Glomerular visceral epithelial cell (primary cell): ENCODE data around the gene BAZ1B.
A peak's percentile ranks its signal among the peaks of the same experiment; 100 is the strongest.
"Not testable (repeated sequence)": the region's sequence is repeated elsewhere in the genome, so short reads cannot be mapped to it uniquely, and the experiment has no call there.

Source experiments
- DNase-seq: peaks from one replicate; pipeline ENCODE4 v3.0.0-alpha.2; 2016; ENCODE audit errors: extremely low spot score

Gene BAZ1B

GRCh38 chr7:73522105-73522872 is at the start of gene BAZ1B:
Gene BAZ1B (minus strand): TSS chr7:73522293. CDS start chr7:73521933, 360 bp downstream.
- peak; percentile 98 for DNase-seq

DNA sequence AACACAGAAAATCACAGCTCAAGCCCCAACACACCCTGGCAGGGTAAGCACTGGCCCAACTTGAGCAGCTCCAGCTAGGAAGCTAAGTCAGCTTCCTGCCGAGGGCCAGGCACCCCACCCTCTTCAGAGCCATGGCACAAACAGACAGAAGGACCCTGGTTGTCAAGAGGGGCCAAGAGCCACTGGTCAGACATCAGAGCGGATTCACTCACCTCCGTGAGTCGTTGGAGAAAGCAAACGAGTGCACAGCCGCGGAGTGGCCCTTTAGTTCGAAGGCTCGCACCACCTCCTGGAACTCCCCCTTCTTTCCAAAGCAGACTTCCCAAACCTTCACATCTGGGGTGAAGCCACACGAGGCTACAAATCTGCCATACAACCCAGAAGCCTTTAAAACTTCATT is 48.9 kb upstream of the BAZ1B start:
- no peak for DNase-seq

- DNase-seq, result no peak
These were observed 48.4 kb upstream of the BAZ1B start for GRCh38 chr7:73570521-73570920.

- no peak for DNase-seq
These were observed 47.0 kb upstream of the BAZ1B start for GRCh38 chr7:73569042-73569608.

DNA sequence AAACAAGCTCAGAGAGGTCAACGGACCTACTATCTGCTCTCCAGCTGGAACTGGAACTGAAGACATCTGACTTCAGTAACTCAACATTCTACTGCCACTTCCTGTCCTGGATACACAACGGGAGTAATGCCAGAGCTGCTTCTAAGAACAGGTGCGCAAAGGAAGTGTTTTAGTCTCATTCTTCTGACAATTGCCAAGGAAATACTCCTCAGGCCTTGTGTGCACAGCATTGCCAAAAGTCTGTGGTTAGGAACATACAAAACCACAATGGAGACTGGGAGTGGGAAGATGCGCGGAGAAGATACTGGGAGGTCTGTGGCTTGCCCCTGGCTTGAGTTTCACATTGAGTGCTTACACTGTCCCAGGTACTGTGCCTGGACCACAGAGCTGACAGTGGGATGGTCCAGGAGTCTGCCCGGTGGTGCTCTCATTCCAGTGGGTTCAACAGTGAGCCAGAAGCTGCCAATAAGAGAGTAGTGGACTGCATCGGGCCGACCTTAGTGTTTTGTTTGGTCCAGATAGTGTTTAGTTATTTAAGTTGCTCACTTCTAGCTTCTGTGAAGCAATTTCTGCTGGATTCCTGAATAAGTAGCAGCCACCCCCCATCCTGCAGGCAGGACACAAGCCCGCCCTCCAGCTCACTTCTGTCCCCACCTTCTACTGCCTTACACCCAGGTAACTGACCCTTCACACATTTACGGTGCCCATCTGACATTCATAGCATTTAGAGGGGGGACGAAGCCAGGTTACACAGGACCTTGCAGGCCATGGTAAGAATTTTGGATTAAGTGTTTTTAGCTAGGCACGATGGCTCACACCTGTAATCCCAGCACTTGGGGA is 46.0 kb upstream of the BAZ1B start:
- DNase-seq, result peak; percentile 38

DNA sequence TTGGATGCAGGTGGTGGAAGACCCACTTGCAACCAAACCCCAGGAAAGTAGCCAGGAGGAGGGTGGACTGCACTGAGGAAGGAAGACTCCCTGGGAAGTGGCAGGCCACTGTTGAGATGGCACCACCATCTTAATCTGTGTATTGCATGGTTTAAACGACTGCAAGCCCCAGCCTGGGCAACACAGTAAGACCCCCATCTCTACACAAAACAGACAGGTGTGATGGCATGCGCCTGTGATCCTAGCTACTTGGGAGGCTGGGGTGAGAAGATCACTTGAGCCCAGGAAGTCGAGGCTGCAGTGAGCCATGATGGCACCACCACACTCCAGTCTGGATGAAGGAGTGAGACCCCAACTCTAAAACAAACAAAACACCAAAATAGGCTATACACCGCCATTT is 45.0 kb upstream of the BAZ1B start:
- no peak for DNase-seq

- not testable (repeated sequence) for DNase-seq
These were observed 44.3 kb upstream of the BAZ1B start for GRCh38 chr7:73566431-73566830.

DNA sequence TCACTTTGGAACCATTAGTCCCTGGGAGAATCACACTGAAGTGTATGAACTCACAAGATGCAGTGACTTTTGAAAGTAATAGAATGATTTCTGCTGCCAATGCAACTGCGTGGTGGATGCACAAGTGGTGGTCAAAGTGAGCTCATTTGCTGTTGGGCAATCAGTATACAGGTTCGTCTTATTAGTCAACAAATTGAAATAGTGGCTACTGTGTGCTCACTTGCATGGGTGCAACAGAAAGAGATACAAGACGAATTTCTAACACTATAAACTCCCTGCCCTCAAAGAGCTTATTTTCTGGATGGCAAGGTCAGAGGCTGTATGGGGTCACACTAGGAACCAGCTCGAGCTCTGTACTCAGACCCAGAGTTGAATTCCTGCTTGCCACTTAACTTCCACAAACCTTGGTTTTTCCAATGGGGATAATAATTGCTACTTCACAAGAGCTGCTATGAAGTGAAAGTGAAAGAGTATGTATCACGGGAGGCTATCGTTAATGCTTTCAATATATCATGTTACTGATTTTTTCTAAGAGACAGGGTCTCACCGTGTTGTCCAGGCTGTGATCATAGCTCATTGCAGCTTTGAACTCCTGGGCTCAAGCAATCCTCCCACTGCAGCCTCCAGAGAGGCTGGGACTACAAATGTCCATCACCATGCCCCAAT is 43.7 kb upstream of the BAZ1B start:
- DNase-seq, result no peak

DNA sequence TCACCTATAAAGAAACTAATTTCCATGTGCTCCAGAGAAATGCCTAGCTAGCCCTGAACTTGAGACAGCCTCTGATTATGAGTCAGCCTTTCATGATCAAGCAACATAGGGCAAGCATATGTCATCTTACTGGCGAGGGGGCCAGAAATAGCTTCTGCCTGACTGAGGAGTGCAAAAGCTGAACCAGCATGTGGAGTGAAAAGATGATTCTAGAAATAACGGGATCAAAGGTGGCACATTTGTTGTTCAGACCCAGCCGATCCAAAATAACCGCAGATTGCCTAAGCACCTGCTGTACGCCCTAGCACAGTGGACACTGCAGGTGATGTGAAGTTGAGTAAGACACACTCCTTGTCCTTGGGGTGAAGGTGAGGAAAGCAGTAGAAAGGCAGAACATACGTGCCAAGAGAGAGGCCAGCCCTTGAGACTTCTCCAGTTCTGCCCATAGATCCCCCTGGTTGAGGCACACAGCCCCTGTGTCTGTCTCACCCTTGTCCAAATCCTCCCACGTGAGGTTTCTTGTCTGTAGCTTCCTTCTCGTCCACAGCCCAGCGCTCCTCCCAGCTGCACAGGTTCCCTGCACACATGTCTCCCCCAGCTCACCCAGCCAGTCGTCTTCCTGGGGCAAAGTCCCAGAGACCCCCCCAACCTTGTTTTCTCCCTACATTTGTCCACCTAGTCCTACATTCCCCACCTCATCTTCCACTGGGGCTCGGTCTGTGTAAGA is 38.2 kb upstream of the BAZ1B start:
- peak; percentile 60 for DNase-seq

DNA sequence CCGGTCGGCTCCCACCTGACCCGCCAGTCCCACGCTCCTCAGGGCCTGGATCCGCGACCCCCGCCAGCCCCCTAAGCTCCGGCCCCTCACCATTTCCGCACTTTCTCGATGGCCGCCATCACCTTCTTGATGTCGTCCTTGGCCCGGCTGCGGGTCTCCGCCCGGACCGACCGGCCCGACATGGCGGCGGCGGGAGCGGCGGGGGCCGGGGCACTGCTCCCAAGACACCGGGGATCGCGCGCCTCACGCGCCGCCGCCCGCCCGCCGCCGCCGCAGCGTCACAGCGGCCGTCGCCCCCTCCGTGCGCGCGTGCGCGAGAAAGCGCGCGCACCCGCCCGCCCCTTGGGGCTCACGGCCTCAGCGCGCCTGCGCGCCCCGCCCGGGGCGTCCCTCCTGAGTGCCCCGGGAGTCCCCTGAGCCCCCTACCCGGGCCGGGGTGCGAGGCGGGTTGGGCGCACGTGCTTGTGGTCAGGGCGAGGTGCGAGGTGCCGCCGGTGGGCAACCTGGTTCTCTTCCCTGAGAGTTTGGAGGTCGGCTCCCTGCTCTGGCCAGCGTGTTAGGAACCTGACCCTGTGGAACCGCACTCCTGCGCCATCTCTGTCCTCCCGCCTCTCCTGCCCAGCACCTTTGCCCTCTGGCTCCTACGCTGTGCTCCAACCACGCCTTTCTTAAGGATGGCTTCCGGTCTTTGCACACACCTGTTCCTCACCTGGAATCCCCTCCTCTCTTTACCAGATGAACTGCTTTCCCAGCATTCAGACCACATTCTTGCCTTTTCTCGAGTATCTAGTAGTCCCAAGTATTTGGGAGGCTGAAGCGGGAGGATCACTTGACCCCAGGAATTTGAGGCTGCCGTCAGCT is 35.5 kb upstream of the BAZ1B start, which contains the start of gene BCL7B:
Gene BCL7B (minus strand): TSS at position 294 of the 861 bp plus-strand sequence. CDS start 112 bp downstream, at position 182.
- DNase-seq, result peak; percentile 76

GRCh38 chr7:73557108-73557396 is 35.0 kb upstream of the BAZ1B start:
- peak; percentile 95 for DNase-seq

GRCh38 chr7:73556208-73557107 is 34.4 kb upstream of the BAZ1B start:
- DNase-seq, result no peak

DNA sequence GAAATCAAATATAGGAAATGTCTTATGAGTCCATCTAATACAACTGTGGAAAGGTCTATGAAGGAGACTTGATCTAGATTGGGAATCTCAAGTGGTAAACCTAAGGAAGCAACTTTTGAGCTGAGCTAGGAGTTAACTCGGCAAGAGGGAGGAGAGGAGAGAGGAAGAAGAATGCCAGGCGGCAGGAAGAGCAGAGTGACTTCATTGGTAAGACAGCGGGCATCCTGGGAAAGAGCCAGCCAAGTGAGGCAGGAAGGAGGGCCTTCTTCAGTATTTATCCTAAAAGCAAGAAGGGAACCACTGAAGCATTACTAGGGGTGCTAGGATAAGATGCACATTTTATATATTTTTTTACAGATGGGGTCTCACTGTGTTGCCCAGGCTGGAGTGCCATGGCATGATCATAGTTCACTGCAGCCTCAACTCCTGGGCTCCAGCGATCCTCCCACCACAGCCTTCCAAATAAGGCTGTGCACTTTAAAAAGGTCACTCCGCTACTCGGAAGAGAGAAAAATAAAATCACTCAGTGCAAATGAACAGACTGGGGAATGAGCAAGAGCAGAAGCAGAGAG is 33.4 kb upstream of the BAZ1B start:
- DNase-seq, result peak; percentile 46

DNA sequence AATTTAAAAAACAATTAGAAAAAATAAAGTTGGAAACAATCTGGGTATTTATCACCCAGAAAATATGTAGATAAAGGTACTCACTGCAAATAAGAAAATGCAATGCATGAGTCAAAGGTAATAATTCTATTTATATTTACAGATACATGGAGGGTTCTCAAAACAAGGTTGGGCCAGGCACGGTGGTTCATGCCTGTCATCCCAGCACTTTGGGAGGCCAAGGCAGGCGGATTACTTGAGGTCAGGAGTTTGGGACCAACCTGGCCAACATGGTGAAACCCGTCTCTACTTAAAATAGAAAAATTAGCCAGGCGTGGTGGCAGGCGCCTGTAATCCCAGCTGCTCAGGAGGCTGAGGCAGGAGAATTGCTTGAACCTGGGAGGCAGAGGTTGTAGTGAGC is 28.0 kb upstream of the BAZ1B start:
- not testable (repeated sequence) for DNase-seq

GRCh38 chr7:73549176-73549575 is 27.1 kb upstream of the BAZ1B start:
- DNase-seq, result no peak

DNA sequence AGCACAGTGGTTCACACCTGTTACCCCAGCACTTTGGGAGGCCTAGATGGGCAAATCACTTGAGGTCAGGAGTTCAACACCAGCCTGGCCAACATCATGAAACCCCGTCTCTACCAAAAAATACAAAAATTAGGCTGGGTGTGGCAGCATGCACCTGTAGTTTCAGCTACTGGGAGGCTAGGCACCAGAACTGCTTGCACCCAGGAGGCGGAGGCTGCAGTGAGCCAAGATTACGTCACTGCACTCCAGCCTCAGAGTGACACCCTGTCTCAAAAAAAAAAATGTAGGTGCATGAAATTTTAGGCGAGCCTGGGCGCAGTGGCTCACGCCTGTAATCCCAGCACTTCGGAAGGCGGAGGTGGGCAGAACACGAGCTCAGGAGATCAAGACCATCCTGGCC is 25.7 kb upstream of the BAZ1B start:
- no peak for DNase-seq

DNA sequence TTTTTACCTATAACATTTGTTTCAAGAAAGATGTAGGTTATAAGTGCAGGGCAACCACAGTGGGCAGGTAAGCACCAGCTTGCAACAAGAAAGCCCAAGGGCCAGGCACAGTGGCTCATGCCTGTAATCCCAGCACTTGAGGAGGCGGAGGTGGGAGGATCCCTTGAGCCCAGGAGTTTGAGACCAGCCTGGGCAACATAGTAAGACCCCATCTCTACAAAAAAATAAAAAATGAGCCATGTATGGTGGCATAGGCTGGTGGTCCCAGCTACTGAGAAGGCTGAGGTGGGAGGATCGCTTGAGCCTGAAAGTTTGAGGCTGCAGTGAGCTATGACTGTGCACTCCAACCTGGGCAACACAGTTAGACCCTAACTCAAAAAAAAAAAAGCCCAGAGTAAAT is 22.6 kb upstream of the BAZ1B start:
- DNase-seq, result no peak

DNA sequence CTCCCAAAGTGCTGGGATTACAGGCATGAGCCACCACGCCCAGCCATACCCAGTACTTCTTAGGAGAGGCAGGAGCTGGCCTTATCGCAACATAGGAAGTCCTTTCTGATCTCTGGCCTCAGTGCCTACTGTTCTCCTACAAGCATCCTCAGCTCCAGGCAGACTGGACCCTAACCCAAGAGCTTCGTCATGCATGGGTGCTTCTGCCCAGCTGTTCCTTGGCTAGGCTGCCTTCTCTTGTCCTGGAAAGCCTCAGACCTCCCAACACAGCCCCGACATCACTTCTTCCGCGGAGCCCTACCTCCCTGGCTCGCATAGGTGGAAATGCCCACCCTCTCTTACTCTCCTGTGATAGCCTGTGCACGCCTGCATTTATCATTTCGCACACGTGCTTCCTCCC is 19.6 kb upstream of the BAZ1B start:
- no peak for DNase-seq

DNA sequence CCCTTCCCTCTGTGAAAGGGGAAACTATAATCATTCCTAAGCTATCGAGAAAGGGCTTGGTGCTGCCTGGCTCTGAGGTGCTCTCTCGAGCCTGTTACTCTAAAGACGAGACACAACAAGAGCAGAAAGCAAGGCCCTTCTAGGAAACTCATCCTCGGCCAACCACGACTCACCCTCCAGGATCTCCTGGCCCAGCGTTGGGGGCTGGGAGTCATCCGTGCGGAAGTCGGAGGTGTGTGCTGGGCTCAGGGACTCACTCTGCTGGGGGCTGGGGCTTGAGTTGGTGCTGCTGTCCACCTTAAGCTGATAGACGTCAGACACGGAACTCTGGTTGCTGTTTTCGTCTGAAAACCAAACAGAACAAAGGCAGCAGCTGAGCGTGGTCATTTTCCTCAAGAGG is 17.6 kb upstream of the BAZ1B start:
- peak; percentile 26 for DNase-seq
